G401.6 (cell line): Measurements from ENCODE around the gene UPK3BL2.
"Not testable (repeated sequence)": the region's sequence is repeated elsewhere in the genome, so short reads cannot be mapped to it uniquely, and the experiment has no call there.

ENCODE experiments used
- FAIRE-seq: peaks from 2 replicates; lab custom pipeline; 2012; peaks lifted over from hg19 to GRCh38; lab: Jason Lieb, UNC

UPK3BL2 gene

DNA sequence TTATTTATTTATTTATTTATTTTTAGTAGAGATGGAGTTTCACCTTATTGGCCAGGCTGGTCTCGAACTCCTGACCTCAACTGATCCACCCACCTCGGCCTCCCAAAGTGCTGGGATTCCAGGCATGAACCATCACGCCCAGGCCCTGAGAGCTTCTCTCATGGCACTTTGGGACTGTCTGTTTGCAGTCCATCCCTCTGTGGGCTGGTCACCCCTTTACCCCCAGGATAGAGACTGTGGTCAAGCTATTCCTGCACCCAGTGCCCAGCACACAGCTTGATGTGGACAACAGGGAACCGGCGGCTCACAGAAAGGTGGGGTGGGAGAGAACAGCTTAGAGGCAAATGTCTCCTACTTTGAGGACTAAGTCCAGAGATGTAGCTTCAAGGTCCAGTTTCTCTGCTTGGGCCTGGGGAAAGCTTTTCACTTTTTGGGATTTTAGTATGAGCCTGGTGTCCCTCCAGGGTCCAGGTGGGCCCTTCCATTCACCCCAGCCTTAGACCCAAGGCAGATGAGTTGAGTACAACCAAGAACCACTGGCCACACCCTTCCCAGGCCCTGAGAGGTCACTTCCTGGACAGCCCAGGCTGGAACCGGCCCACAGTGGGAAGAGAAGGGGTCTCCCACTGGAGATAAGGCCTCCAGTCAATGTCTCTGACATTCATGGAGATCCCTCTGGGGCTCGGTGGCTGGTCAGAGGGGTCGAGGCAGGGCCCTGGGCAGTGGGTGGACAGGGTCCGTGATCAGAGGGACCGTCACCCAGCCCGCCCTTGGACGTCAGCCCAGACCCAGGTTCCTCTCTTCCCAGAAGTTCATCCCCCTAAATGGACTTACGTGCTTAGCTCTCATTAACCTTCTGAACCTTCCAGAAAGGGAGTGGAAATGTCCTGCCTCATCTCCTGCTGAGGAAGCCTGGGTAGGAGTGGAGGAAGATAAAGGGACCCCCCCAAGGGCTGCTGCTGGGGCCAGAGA lies 15.4 kb downstream of the UPK3BL2 start:
- FAIRE-seq: not testable (repeated sequence)

- not testable (repeated sequence) for FAIRE-seq
Measured at GRCh38 chr7:102527182-102527581, 16.3 kb downstream of the UPK3BL2 start.

- not testable (repeated sequence) for FAIRE-seq
Measured at GRCh38 chr7:102524803-102525202, 18.7 kb downstream of the UPK3BL2 start.

GRCh38 chr7:102520797-102521196 lies 22.7 kb downstream of the UPK3BL2 start:
- not testable (repeated sequence) for FAIRE-seq

DNA sequence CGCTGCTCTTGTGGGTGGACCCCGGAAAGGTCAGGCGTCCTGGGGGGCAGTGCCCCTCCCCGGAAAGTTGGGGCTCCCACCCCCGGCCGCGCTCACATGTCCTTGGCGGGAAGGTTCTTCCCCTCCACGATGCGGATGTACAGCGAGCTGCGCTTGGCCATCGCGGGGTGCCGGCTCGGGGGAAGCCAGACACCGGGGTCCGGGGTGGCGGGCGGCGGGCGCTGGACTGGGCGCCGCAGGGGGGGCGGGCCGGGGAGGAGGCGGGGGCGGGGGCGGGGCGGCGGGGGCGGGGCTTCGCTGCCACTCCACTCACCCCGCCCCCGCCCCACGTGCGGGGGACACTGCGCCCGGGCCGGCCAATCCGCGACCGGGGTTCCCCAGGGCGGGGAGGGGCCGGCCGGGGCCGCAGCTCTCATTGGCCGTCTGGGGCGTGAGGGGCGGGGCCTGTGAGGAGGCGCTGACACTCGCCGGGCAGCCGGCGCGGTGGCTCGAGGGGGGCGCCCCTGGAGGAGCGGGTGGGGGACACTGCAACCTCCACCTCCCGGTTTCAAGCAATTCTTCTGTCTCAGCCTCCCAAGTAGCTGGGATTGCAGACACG lies 25.8 kb downstream of the UPK3BL2 start, which contains the start of gene RASA4B:
Gene RASA4B, minus strand, starts transcription at position 228 of the 598 bp plus-strand sequence. Its CDS starts 67 bp downstream, at position 161.
- not testable (repeated sequence) for FAIRE-seq

- FAIRE-seq: not testable (repeated sequence)
Measured at GRCh38 chr7:102516951-102517350, 26.5 kb downstream of the UPK3BL2 start.

DNA sequence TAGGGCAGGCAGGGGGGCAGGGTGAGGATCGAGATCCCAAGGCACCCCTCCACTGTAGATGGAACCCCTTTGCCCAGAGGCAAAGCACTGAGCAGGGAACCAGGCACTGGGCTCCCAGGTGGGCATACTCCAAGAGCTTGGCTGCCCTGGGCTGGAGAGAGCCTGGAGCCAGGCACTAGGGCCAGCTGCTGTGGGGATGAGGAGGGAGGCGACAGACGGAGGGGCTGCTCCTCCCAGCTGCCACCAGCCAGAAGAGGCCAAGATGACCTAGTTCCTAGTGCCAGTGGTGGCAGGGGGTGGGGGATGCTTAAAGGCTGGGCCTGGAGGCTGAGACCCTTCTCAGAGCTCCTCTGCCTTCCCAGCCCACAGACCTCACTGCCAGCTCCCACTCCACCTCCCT lies 27.6 kb downstream of the UPK3BL2 start:
- FAIRE-seq: not testable (repeated sequence)

GRCh38 chr7:102514881-102515721 lies 28.4 kb downstream of the UPK3BL2 start:
- FAIRE-seq: not testable (repeated sequence)

DNA sequence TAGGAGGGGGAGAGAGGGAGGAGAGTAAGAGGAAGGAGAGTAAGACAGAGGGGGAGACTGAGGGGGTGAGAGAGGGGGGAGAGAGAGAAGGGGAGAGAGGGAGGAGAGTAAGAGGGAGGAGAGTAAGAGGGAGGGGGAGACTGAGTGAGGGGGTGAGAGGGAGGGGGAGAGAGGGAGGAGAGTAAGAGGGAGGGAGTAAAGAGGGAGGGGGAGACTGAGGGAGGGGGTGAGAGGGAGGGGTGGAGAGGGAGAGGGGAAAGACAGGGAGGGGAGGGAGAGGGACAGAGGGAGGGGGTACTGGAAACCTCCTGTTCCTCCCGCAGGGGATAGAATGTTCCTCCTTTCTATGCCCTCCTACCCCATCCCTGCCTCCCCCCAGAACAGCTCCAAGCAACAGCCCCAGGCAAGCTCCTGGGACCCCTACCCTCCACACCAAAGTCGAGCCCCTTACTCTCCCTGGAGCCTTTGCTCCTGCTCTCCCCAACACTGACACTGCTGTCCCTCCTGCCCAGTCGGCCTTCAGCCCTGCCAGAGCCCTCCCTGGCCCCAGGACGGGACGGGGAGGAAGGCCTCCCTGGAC lies 30.8 kb downstream of the UPK3BL2 start:
- not testable (repeated sequence) for FAIRE-seq

DNA sequence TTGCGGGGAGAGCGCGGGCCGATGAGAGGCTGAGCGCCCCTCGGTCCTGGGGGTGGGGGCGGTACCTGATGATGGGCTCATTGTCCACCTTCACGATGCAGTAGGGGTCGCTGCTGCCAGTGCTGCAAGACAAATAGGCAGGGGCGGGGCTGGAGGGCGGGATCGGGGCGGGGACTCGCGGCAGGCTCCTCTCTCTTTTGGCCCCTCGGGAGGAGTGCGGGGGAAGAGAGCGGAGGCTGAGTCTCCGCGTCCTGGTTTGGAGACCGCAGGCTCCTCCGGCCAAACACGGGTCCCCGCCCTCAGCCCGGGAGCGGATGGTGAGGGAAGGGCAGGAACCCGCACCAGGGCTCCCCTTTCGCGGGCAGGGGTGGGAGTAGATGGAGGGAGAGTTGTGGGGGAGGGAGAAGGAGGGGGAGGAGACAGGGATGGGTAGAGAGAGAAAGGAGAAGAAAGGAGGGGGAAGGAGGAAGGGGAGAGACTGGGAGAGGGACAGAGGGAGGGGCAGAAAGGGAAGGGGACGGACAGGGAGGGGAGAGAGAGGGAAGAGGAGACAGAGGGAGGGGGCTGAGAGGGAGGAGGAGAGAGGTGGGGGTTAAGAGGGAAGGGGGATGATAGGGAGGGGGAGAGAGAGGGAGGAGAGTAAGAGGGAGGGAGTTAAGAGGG lies 31.5 kb downstream of the UPK3BL2 start:
- not testable (repeated sequence) for FAIRE-seq

GRCh38 chr7:102510575-102510974 lies 32.9 kb downstream of the UPK3BL2 start:
- FAIRE-seq: not testable (repeated sequence)

- FAIRE-seq: not testable (repeated sequence)
Measured at GRCh38 chr7:102507410-102508088, 35.9 kb downstream of the UPK3BL2 start.

DNA sequence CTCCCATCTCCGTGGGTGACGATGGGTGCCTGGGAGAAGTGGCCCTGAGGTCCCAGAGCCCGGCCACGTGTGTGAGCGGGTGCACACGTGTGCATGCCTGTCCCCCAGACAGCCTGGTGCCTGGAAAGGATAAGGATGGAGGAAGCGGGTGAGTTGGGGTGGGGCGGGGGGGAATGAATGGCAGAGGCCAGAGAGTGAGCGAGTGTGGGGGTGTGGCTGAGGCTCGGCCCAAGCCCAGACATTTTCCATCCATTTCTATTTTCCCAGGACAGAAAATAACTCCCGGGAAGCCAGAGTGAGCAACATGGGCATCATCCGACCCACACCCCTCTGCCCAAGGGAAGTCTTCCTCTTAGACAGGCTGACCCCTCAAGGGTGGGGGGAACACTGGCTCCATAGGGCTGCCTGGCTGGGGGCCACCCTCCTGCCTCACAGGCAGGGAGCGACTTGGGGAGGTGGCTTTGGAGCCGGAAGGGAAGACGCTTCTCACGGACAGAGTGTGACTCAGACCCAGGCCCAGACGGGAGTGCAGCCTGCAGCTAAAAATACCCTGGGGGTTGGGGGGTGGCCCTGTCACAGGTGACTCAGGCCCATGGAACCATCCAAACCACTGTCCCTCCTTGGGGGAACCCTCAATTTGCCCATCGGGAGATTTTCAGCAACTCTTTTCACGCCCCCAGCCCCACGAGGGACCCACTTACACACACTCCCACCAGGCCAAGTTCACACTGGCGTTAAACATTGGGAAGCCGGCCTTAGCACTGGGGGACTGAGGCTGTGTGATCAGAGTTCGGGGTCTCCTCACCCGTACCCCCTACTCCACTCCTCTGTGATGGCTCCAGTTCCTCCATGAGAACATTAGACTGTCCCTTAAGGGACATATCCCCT lies 38.0 kb downstream of the UPK3BL2 start:
- FAIRE-seq: not testable (repeated sequence)

DNA sequence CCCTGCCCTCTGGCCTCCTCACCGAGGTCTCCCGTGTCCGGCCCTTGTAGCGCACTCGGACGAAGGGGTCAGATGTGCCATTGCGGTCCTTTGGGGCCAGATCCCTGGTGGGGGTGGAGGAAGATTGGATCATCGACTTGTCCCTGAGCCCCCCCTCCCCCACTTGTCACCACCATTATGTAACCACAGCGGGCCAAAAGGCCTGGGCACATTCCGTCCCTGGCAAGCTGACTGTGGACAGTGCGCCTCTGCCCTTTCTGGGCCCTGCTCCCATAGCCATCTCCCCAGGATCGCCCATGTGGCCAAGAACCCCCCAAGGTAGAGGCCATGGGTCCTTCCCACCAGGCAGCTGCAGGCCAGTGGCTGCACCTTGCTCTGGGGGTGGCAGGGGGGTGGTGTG lies 40.4 kb downstream of the UPK3BL2 start:
- FAIRE-seq: not testable (repeated sequence)

DNA sequence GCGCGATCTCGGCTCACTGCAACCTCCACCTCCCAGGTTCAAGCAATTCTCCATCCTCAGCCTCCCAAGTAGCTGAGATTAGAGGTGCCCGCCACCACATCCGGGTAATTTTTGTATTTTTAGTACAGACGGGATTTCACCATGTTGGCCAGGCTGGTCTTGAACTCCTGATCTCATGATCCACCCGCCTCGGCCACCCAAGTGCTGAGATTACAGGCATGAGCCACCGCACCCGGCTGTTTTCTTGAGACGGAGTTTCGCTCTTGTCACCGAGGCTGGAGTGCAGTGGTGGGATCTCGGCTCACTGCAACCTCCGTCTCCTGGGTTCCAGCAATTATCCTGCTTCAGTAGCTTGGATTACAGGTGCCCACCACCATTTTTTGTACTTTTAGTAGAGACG lies 45.2 kb downstream of the UPK3BL2 start:
- not testable (repeated sequence) for FAIRE-seq

DNA sequence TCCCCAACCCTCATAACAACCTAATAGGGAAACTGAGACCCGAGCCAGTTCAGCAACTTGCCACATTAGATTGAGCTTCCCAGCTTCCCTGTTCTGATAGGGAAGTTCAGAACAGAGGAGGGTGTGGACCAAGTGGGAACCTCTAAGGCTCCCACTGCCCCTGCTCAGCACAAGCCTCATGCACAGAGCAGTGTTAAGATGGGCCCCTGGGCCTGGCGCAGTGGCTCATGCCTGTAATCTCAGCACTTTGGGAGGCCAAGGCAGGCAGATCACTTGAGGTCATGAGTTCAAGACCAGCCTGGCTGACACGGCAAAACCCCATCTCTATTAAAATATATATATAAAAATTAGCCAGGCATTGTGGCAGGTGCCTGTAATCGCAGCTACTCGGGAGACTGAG lies 46.2 kb downstream of the UPK3BL2 start:
- not testable (repeated sequence) for FAIRE-seq

DNA sequence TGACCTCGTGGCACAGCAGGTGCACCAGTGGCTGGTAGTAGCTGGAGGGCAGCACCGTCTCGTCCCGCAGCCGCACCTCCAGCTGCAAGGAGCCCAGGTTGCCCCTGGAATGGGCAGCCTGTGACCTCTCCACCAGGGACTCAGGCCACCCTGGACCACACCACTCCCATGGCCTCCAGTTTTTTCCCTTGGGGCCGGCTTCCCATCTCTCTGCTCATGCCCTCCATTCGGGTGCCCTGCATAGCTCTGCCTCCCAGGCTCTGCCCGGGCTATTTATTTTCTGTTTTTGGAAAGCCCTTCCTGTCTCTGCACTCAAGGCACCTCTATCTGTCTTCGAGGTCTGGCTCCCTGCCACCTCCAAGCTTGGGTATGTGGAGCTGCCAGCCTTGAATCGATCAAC lies 46.6 kb downstream of the UPK3BL2 start:
- not testable (repeated sequence) for FAIRE-seq

GRCh38 chr7:102494473-102495149 lies 48.9 kb downstream of the UPK3BL2 start:
- not testable (repeated sequence) for FAIRE-seq

DNA sequence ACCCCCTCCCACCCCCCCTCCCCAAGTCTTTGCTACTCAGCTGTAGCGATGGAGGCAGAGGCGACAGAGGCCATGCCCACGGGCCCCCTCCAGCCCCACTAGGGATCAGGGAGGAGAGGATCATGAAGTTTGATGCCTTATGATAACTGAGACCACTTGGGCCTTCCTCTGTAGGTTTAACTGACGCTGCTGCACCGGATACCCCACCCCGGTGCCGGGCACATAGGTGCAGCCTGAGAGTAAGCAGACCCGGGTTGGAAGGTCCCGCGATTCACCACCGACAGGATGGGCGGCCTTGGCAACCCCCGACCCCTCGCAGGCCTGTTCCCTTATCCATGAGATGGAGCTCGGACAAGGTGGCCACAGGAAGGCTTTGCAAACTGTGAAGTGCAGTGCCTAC lies 49.5 kb downstream of the UPK3BL2 start:
- FAIRE-seq: not testable (repeated sequence)
